OCI-LY1 (cell line): Measurements from ENCODE around the gene CCDC85A.

Source experiments
- EZH2 ChIP-seq: fragments of 200-600 bp; sonication (generic), shearing (Covaris generic); IDR thresholded peaks from 2 replicates; pipeline ENCODE4 v1.8.0; 2017; ENCODE audit warnings: borderline replicate concordance, mixed run types, mild to moderate bottlenecking, antibody characterized with exemption, low read length, moderate library complexity, mixed read lengths
- TF ChIP-seq, protein P1 (sequence below): fragments of 200-600 bp; sonication (generic), shearing (Covaris generic); IDR thresholded peaks from 2 replicates; pipeline ENCODE4 v1.5.1; 2017; ENCODE audit warnings: mild to moderate bottlenecking, antibody characterized with exemption, low read length, moderate library complexity, mixed read lengths

DNA sequence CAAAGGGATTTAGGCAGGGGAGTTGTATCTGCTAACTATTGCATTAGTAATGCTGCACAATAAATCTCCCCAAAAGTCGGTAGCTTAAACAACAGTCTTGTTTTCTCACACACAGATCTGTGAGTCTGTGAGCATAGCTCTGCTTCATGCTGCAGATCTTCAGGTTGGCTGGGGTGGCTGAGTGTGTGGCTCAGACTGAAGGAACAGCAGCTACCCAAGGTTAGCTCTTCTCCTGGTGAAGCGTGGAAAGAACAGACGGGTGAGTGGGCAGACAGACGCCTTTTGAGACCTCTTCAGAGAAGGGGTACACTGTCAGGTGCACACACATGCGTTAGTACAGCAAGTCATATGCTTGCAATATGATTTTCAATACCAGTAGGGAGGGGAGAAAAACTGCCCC, 3.9 kb upstream of the CCDC85A start:
- TF ChIP-seq, protein P1, sequence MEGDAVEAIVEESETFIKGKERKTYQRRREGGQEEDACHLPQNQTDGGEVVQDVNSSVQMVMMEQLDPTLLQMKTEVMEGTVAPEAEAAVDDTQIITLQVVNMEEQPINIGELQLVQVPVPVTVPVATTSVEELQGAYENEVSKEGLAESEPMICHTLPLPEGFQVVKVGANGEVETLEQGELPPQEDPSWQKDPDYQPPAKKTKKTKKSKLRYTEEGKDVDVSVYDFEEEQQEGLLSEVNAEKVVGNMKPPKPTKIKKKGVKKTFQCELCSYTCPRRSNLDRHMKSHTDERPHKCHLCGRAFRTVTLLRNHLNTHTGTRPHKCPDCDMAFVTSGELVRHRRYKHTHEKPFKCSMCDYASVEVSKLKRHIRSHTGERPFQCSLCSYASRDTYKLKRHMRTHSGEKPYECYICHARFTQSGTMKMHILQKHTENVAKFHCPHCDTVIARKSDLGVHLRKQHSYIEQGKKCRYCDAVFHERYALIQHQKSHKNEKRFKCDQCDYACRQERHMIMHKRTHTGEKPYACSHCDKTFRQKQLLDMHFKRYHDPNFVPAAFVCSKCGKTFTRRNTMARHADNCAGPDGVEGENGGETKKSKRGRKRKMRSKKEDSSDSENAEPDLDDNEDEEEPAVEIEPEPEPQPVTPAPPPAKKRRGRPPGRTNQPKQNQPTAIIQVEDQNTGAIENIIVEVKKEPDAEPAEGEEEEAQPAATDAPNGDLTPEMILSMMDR = no peak
- no peak for TF ChIP-seq EZH2
